NCI-H1105 treated with DMSO at 0.1 percent for 48 hours (cell line): ENCODE results near the gene RHBDL1.
A peak's percentile ranks its signal among the peaks of the same experiment; 100 is the strongest.

ENCODE experiments used
- DNase-seq: peaks from one replicate; lab custom pipeline; 2025; lab: John Stamatoyannopoulos, UW

RHBDL1 gene

DNA sequence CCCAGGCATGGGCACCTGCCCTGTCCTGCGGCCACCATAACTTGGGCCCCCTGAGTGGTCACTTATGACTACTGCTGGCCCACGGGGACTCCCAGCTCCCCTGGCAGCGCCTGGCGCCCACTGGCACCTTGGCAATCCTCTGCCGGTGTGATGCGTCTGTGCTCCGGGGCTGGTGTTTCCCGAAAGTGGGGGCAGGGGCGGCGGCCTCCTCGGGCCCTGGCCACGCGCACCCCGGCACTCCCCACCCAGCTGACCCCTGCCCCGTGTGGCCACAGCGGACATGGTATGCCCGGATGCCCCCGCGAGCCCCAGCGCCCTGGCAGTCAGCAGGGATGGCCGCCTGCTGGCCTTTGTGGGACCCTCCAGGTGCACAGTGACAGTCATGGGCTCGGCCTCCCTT lies 18.0 kb upstream of the RHBDL1 start:
- DNase-seq, result no peak

DNA sequence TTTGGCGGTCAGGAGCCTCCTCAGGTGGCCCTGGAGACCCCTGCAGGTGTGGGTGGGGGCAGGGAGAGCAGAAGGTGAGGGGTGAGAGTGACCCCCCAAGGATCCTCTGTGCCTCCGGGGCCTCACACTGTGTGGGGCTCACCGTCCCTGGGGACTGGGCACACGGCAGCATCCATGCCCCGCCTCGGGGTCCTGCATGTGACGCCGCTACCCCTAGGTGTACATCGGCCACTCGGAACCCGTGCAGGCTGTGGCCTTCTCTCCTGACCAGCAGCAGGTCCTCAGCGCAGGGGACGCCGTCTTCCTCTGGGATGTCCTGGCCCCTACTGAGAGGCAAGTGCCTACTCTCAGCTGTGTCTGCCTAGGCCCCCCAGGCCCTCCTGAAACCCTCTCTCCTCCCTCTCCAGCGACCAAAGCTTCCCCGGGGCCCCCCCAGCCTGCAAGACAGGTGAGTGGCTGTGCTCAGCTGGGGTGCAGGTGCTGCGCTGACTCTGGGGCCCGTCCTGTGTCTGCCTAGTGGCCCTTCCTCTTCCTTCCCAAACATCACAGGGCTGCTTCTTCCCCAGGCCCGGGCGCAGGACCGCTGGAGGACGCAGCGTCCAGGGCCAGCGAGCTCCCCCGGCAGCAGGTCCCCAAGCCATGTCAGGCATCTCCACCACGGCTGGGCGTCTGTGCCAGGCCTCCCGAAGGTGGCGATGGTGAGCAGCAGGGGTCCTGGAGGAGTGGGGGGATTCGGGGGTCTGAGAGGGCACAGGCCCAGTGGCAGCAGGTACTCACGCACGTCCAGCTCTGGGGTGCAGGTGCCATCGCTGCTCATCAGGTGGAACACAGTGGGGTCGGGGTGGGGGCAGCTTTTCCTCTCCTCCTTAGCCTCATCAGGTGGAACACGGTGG lies 16.5 kb upstream of the RHBDL1 start:
- DNase-seq, result no peak

DNA sequence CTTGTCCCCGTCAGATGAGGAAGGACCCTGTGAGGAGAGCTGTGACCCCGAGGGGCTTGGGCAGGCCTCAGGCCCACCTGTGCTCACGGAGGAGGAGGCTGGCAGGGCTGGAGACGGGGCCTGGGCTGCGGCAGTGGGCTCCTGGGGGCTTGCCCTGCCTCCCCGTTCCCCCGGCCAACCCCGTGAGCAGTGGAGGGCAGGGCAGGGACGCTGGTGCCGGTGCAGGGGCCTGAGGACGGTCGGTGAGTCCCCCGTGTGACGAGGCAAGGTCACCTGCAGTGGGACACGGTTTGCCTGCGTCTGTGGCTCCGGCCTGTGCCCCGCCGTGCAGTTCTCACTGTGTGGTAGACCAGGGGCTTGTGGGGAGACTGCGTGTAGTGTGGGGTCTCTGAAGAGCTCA lies 15.9 kb upstream of the RHBDL1 start:
- no peak for DNase-seq

DNA sequence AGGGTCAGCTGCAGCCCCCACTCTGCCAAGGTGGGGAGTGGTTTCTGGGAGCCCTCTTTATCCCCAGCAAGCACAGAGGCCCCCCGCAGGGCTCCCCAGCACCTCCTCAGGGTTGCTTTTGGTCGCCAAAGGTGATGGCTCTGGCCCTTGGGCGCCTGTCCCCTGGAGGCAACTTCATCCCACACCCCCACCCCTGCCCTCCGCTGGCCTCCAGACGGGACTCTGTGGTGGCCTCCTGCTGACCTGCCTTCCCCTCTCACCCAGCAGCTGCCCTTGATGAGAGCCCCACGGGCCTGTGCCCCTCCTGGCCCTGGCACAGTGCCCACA lies 15.4 kb upstream of the RHBDL1 start:
- DNase-seq, result no peak

DNA sequence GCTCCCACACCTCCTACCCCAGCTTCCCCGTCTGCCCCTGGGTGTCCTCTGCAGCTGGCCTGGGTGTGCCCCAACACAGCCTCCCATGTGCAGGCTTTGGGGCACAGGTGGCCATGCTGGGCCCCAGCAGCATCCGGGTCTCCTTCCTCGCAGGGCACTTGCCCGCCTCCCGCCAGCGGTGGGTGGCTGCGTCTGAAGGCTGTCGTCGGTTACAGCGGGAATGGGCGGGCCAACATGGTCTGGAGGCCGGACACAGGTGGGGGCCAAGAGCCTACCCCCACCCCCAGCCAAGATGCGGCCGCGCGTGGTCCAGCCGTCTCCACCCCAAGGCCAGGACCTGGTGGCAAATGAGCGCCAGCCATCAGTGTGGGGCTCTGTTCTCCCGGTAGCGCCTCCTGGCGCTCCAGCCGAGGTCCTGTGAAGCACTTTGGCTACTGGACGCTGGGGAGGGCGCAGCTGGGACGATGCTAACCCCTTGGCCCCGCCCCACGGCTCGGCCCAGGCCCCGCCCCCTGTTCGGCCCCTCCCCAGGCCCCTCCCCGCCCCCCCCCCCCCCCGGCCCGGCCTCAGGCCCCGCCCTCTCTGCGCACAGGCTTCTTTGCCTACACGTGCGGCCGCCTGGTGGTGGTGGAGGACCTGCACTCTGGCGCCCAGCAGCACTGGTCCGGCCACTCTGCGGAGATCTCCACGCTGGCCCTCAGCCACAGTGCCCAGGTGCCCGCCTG lies 14.8 kb upstream of the RHBDL1 start:
- no peak for DNase-seq

DNA sequence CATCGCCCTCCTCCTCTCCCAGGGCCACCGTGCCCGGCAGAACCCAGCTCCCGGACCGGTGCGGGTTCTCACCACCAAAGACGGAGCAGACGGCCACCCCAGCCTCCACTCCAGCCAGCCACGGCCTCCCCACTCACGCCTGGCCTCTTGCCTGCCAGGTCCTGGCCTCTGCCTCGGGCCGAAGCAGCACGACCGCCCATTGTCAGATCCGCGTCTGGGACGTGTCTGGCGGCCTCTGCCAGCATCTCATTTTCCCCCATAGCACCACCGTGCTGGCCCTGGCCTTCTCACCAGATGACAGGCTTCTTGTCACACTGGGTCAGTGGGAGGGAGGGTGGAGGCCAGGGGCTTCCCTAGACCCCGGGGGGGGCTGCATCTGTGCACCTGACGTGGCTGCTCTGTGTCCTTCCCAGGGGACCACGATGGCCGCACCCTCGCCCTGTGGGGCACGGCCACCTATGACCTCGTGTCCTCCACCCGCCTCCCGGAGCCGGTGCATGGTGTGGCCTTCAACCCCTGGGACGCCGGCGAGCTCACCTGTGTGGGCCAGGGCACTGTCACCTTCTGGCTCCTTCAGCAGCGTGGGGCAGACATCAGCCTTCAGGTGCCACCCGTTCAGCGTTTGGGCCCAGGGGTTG lies 14.2 kb upstream of the RHBDL1 start:
- DNase-seq, result no peak

DNA sequence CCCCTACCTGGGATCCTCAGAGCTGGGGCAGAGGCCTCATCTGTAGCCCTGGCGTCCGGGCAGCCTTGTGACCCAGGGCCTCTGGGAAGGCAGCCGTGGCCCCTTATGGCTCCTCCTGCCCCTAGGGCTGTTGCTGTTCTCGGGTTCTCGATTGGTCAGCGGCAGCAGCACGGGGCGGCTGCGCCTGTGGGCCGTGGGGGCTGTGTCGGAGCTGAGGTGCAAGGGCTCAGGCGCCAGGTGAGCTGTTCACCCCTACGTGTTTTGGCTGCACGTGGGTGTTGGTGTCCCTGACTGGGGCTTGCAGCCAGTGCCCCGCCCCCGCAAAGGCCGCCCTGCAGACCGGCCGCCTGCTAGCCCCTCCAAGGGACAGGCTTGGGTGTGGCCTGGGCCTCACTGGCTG lies 13.4 kb upstream of the RHBDL1 start:
- no peak for DNase-seq

DNA sequence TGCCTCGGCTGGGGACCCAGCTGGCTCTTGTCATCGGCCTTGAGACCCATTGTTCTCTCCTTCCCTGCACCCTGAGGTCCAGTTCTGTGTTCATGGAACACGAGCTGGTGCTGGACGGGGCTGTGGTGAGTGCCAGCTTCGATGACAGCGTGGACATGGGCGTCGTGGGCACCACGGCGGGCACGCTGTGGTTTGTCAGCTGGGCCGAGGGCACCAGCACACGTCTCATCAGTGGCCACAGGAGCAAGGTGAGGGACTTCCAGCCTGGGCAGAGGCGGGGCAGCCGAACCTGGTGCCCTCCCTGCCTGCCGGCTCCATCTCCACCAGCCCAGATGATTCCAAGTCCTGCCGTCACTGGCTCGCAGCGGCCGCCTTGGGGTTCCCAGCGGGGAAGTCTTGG lies 12.9 kb upstream of the RHBDL1 start:
- no peak for DNase-seq

DNA sequence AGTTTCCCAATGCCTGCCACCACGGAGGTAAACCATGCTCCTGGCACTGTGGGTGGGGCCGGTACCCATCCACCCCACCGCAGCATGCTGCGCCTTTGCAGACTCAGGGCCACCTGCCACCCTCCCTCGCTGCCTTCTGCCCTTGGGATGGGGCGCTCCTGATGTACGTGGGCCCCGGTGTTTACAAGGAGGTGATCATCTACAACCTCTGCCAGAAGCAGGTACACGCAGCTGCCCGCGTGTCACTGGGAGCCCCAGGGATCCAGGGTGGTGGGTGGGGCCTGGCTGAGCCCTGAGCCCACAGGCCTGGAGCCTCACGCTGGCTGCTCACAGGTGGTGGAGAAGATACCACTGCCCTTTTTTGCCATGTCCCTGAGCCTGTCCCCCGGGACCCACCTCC lies 8.9 kb upstream of the RHBDL1 start:
- no peak for DNase-seq

DNA sequence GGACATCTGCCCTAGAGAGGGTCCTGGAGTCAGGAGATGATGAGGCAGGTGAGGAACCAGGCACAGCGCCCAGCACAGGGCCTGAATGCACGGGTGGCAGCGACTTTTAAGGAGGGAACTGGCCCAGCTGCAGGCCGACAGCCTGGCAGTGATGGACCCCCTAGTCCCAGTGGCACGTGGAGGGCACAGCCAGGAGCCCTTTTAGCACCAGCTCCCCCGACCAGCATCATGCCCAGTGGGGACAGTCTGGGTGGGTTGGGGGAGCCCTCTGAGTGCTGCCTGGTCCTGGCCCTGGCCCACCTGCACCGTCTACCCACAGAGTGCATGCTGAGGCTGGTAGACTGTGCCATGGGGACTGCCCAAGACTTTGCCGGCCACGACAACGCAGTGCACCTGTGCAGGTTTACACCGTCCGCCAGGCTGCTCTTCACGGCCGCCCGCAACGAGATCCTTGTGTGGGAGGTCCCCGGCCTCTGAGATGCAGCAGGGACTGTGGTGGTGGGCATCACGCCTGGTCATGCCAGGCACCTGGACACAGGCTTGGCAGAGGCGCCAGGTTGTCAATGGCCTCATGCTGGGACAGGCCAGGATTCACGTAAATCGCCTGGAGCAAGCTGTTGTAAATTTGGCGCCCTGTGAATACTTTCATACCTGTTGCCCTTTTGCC lies 8.2 kb upstream of the RHBDL1 start:
- DNase-seq, result no peak

DNA sequence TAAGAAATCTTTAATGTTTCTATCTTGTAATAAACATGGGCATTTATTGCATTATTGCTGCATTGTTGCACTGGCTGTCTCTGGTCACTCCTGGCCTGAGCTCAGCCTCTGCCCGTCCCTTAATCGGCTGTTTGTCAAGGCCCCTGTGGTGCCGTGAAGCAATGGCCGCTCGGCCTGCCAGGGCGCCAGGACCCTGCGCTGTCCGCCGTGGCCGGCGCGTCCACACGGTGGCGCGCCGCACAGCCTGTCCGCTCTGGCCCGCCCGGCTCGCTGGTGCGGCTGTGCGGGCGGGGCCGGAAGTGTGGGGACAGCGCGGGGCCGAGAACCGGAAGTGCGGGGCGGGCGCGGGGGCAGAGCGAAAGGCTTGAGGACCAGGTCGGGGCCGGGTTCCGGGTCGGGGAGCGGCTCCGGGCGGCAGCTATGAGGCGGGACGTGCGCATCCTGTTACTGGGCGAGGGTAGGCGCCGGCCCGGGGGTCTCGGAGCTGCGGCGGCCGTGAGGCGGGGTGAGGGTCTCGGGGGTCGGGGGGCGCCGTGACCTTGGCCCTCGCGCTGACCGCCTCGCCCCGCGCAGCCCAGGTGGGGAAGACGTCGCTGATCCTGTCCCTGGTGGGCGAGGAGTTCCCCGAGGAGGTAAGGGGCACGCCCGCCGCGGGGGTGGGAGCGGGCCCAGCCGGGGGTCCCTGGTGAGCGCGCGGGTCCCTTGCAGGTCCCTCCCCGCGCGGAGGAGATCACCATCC lies 7.5 kb upstream of the RHBDL1 start, which contains the start of gene RHOT2:
Gene RHOT2, plus strand, starts transcription at position 353 of the 739 bp plus-strand sequence. Its CDS starts 68 bp downstream, at position 421.
- DNase-seq, result peak; percentile 61

DNA sequence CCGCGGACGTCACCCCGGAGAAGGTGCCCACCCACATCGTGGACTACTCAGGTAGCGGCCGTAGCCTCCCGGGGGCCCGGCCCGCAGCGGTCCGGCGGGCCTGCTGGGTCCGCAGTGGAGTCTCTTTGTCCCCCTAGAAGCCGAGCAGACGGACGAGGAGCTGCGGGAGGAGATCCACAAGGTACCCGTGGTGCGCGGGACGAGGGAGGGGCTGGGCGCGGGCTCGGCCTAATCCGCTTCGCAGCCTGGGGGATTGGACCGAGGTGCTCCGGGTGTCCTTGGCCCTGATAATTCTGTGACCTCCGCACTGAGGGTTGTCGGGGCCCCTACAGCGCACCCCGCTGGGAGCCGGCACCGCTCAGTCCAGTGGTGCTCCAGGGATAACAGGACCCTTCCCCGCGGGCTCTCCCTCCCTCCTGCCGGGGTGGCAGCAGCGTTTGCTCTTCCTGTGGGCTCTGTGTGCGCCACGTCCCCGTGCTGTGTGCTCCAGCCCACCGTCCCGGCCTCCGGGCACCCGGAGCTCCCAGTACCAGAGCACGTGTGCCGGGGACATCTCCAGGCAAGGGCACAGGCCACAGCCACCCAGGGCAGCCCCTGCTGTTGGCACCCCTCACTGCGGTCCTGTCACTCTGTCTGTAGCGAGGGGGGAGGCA lies 6.8 kb upstream of the RHBDL1 start:
- no peak for DNase-seq

DNA sequence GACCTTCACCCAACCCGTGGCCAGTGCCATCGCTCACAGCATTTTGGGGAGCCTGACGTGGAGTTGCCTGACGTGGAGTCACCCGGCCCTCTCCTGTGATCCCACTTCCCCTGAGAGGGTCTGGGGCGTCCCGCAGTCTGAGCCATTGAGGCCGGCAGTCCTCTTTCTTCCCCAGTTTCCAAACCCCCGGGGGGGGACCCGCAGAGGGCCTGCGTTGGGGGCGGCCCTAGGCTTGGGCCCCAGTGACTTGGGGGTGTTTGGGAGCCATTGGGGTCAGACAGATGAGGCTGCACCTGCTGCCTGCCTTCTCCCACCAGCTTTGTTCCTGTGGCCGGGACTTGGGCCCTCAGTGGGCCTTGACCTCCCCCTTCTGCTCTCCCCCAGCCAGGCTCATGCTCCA lies 5.8 kb upstream of the RHBDL1 start:
- no peak for DNase-seq

DNA sequence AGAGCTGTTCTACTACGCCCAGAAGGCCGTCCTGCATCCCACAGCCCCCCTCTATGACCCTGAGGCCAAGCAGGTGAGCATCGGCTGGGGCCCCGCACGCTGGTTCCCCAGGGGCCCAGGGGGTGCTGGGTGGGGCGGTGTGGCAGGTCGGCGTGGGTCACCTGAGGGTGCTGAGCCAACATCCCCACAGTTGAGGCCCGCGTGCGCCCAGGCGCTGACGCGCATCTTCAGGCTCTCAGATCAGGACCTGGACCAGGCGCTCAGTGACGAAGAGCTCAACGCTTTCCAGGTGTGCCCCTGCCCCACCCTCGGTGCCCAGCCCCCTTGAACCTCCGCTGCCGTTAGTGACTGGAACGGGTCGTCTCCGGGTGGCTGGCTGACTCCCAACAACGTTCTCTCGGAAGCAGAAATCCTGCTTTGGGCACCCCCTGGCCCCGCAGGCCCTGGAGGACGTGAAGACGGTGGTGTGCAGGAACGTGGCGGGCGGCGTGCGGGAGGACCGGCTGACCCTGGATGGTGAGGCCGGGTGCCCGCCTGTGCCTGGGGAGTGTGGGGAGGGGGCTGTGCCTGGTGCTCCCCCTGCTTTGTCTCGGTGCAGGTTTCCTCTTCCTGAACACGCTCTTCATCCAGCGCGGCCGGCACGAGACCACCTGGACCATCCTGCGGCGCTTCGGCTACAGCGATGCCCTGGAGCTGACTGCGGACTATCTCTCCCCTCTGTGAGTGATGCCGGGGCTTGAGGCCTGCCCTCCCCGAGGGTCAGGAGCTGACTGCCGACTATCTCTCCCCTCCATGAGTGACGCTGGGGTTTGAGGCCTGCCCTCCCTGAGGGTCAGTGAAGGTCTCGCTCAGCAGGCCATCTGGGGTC lies 4.8 kb upstream of the RHBDL1 start:
- DNase-seq, result no peak

DNA sequence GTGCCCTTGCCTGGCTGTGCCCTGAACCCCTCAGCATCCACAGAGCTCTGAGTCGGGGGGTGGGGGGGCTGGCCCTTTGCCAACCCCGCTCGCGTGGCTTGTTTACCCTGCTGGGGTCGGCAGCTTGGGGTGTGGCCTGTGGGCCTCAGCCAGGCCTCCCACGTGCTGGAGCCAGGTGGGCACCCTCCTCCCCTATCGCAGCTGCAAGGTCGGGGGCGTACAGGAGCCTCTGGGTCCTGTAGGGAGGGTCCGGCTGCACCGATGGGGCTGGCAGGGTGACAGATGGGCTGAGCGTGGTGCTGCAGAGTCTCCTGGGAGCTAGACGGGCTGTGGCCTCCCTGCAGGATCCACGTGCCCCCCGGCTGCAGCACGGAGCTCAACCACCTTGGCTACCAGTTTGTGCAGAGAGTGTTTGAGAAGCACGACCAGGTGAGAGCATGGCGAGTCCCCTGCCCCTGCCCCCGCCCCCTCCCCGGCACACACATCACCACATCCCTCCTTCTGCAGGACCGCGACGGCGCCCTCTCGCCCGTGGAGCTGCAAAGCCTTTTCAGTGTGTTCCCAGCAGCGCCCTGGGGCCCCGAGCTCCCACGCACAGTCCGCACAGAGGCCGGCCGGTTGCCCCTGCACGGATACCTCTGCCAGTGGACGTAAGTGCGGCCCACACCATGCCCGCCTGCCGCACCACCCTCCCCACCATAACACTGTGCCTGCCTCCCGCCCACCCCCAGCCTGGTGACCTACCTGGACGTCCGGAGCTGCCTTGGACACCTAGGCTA lies 3.9 kb upstream of the RHBDL1 start:
- DNase-seq, result no peak

DNA sequence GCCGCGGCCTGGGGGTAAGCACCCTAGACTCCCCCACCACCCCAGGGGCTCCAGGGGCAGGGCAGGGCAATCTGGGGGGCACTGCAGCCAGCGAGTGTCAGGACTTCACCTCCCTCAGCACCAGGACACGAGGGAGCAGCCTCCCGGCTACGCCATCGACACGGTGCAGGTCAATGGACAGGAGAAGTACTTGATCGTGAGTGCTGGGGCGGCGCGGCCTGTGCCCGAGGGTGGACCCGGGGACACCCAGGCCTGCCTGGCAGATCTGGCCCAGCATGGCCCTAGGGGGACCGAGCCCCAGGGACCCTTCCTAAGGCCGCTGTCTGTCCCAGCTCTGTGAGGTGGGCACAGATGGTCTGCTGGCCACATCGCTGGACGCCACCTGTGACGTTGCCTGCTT lies 3.1 kb upstream of the RHBDL1 start:
- no peak for DNase-seq

DNA sequence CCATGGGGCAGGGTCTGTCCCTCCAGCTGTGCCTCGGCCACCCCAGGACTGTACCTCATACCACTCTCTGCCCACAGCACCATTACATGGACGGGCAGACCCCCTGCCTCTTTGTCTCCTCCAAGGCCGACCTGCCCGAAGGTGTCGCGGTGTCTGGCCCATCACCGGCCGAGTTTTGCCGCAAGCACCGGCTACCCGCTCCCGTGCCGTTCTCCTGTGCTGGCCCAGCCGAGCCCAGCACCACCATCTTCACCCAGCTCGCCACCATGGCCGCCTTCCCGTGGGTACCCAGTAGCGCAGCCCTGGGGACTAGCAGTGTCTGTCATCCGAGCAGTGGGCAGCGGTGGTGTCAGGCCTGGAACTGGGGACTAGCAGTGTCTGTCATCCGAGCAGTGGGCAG lies 2.6 kb upstream of the RHBDL1 start:
- DNase-seq, result no peak

DNA sequence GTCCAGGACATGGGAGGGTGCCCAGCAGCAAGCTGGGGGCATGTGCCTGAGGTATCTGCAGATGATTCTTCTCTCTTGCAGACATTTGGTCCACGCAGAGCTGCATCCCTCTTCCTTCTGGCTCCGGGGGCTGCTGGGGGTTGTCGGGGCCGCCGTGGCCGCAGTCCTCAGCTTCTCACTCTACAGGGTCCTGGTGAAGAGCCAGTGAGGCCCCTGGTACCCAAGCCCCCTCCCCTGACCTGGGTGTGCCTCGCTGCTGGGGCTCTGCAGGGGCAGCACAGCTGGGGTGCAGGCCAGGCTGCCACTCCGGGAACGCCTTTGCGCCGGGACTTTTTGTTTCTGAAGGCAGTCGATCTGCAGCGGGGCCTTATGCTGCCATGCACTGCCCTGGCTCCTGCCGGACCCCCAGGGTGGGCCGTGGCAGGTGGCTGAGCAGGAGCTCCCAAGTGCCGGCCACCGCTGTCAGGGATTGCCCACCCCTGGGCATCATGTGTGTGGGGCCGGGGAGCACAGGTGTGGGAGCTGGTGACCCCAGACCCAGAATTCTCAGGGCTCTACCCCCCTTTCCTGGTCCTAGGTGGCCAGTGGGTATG lies 2.0 kb upstream of the RHBDL1 start:
- DNase-seq, result no peak
